CD4-positive, alpha-beta T cell treated with Interleukin-17A for 1 hour (primary cell): ENCODE results near the gene APOO.

Experiments
- DNase-seq: peaks from one replicate; pipeline ENCODE4 v3.0.0-alpha.2; 2020

APOO gene

GRCh38 chrX:23783589-23784469 is 123.9 kb downstream of the APOO start:
- DNase-seq, result peak; percentile 20
